ENCODE data around the gene COL11A1. TPM values are rescaled to one million over a fixed set of nuclear protein-coding genes. Genes with fewer than 3 reads are reported as not detected.
A peak's percentile ranks its signal among the peaks of the same experiment; 100 is the strongest.
"Not testable (repeated sequence)": the region's sequence is repeated elsewhere in the genome, so short reads cannot be mapped to it uniquely, and the experiment has no call there.

The COL11A1 gene
- total and polyA plus RNA-seq, 2 donors (not counting 3 experiments of a cell fraction or from before 2014, with no cell fraction given), result not detected

DNA sequence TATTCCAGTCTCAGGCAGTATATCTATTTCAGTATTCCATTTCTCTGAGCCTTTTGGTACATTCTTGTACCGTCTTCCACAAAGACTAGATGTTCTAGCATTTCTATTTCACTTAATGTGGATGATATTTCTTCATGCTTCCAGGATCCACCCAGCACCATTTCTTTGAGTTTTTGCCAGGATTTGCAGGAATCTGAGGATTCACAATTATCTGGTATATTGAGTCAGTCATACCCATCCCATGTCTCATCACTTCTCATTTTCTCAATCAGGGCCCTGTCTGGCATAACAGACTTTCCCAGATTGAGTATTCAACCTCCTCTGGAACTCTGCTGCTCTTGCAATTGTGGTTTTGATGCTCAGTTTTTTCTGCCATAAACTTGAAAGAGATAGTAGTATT is 20.9 kb upstream of the COL11A1 start:
- no peak overlapping the region for H3K9ac ChIP-seq (replicated peaks; ENCODE audit: extremely low read depth, insufficient read depth, low read length)
- no peaks in the 10 kb centered on the region for H3K4me1 ChIP-seq (ENCODE audit: control insufficient read depth, extremely low read depth, insufficient read depth, low read length)
- no peak overlapping the region for H3K4me2 ChIP-seq (ENCODE audit: insufficient read depth, low read length)
- H3K27me3 ChIP-seq (ENCODE audit: control insufficient read depth in 2 of 2, insufficient read depth in 2 of 2, low read length in 2 of 2), result no peaks in the 10 kb centered on the region
- H3K9me3 ChIP-seq (replicated peaks; ENCODE audit: control insufficient read depth, insufficient read depth, low read length), result no peaks in the 10 kb centered on the region
- TF ChIP-seq FOS (IDR thresholded peaks at IDR 0.05; ENCODE audit: borderline replicate concordance, insufficient read depth, low read length), result no peak
- no peak for TF ChIP-seq POLR2A (IDR thresholded peaks at IDR 0.05; ENCODE audit: low read depth, low read length)
- TF ChIP-seq, protein P1, sequence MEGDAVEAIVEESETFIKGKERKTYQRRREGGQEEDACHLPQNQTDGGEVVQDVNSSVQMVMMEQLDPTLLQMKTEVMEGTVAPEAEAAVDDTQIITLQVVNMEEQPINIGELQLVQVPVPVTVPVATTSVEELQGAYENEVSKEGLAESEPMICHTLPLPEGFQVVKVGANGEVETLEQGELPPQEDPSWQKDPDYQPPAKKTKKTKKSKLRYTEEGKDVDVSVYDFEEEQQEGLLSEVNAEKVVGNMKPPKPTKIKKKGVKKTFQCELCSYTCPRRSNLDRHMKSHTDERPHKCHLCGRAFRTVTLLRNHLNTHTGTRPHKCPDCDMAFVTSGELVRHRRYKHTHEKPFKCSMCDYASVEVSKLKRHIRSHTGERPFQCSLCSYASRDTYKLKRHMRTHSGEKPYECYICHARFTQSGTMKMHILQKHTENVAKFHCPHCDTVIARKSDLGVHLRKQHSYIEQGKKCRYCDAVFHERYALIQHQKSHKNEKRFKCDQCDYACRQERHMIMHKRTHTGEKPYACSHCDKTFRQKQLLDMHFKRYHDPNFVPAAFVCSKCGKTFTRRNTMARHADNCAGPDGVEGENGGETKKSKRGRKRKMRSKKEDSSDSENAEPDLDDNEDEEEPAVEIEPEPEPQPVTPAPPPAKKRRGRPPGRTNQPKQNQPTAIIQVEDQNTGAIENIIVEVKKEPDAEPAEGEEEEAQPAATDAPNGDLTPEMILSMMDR (IDR thresholded peaks at IDR 0.05; ENCODE audit: extremely low read depth in 1 of 2, insufficient read depth in 1 of 2, low read depth in 1 of 2, low read length in 2 of 2), result no peak
- TF ChIP-seq JUN (IDR thresholded peaks at IDR 0.05; ENCODE audit: borderline replicate concordance, insufficient read depth, insufficient read length, low read depth), result no peak
- no peak for TF ChIP-seq MYC (IDR thresholded peaks at IDR 0.05; ENCODE audit: low read depth, low read length)
- no peak for TF ChIP-seq EZH2 (IDR thresholded peaks at IDR 0.05; ENCODE audit: borderline replicate concordance, low read depth, low read length, severe bottlenecking)
- no peak for TF ChIP-seq MAX (IDR thresholded peaks at IDR 0.05; ENCODE audit: insufficient read depth, insufficient read length)
- no peak for TF ChIP-seq POLR2AphosphoS5 (IDR thresholded peaks at IDR 0.05; ENCODE audit: insufficient read depth, low read depth, low read length)
- TF ChIP-seq GATA2 (IDR thresholded peaks at IDR 0.05; ENCODE audit: insufficient read depth, insufficient read length, low read depth, low read length), result no peak
- no peak for FAIRE-seq
- H3K27ac ChIP-seq (ENCODE audit: insufficient read depth, low read depth, low read length), result no peak overlapping the region
- no peak for DNase-seq (ENCODE audit: low read depth, low spot score)
- dilution Hi-C loops (cut with MboI; ENCODE audit: extremely low pct_ligation_motif_present, low sequenced_read_pairs), result no loop called here
- ChIA-PET CTCF (no interaction called here), POLR2A (no interaction called here)
- BruUV-seq (replicated peaks), result no TSS peak
- H3K9me1 ChIP-seq (replicated peaks; ENCODE audit: control insufficient read depth, extremely low read depth, insufficient read depth, low read length), result no peaks in the 10 kb centered on the region
- no peaks in the 10 kb centered on the region for H3K36me3 ChIP-seq (ENCODE audit: control insufficient read depth in 2 of 2, extremely low read depth in 1 of 2, insufficient read depth in 2 of 2, low read length in 2 of 2)
- intact Hi-C loops (cut with micrococcal nuclease), result no loop called here
- H3K4me3 ChIP-seq (replicated peaks in 1 of 3; ENCODE audit: insufficient read depth in 1 of 3, low read depth in 1 of 3, low read length in 3 of 3), result no peak overlapping the region
- H3K79me2 ChIP-seq (ENCODE audit: control insufficient read depth, insufficient read depth, low read length), result no peaks in the 10 kb centered on the region
- no peaks in the 10 kb centered on the region for H4K20me1 ChIP-seq (replicated peaks; ENCODE audit: control insufficient read depth, extremely low read depth, insufficient read depth, low read length)
- H2AFZ ChIP-seq (ENCODE audit: low read depth, low read length), result no peak overlapping the region

GRCh38 chr1:103128256-103128655 is 19.9 kb upstream of the COL11A1 start:
- H3K4me3 ChIP-seq (replicated peaks in 1 of 3; ENCODE audit: insufficient read depth in 1 of 3, low read depth in 1 of 3, low read length in 3 of 3); CTCF ChIA-PET; DNase-seq (ENCODE audit: low read depth, low spot score); H3K9me1 ChIP-seq (replicated peaks; ENCODE audit: control insufficient read depth, extremely low read depth, insufficient read depth, low read length); H3K9me3 ChIP-seq (replicated peaks; ENCODE audit: control insufficient read depth, insufficient read depth, low read length); POLR2A ChIA-PET; H3K79me2 ChIP-seq (ENCODE audit: control insufficient read depth, insufficient read depth, low read length); H3K36me3 ChIP-seq (ENCODE audit: control insufficient read depth in 2 of 2, extremely low read depth in 1 of 2, insufficient read depth in 2 of 2, low read length in 2 of 2); H2AFZ ChIP-seq (ENCODE audit: low read depth, low read length); H3K4me1 ChIP-seq (ENCODE audit: control insufficient read depth, extremely low read depth, insufficient read depth, low read length); H4K20me1 ChIP-seq (replicated peaks; ENCODE audit: control insufficient read depth, extremely low read depth, insufficient read depth, low read length); H3K9ac ChIP-seq (replicated peaks; ENCODE audit: extremely low read depth, insufficient read depth, low read length); BruUV-seq (replicated peaks); intact Hi-C loops (cut with micrococcal nuclease); dilution Hi-C loops (cut with MboI; ENCODE audit: extremely low pct_ligation_motif_present, low sequenced_read_pairs); H3K27me3 ChIP-seq (ENCODE audit: control insufficient read depth in 2 of 2, insufficient read depth in 2 of 2, low read length in 2 of 2); H3K27ac ChIP-seq (ENCODE audit: insufficient read depth, low read depth, low read length); H3K4me2 ChIP-seq (ENCODE audit: insufficient read depth, low read length): not testable (repeated sequence)
- peak; percentile 26 for FAIRE-seq
